Measurements from ENCODE around the gene SLCO1B1. TPM values are rescaled to one million over a fixed set of nuclear protein-coding genes. Genes with fewer than 3 reads are reported as not detected.

The SLCO1B1 gene
- total and polyA plus RNA-seq, 10 of the 15 experiments (the other 5 are each of a cell fraction or from before 2014, with no cell fraction given), result 0.15 TPM; not detected in 9

GRCh38 chr12:21155522-21156351 is 24.7 kb downstream of the SLCO1B1 start:
- no peak overlapping the region for H3K9ac ChIP-seq (ENCODE audit: control insufficient read depth, insufficient read depth, low read length)
- no TSS peak for BruUV-seq (replicated peaks)
- no peaks in the 10 kb centered on the region for H3K36me3 ChIP-seq (ENCODE audit: control insufficient read depth in 2 of 2, insufficient read depth in 2 of 2, low read length in 1 of 2)
- no peaks in the 10 kb centered on the region for H3K27me3 ChIP-seq (replicated peaks in 1 of 2; ENCODE audit: control insufficient read depth in 2 of 2, insufficient read depth in 2 of 2, low read length in 1 of 2)
- no peak for FAIRE-seq
- ATAC-seq, result no peak
- H4K20me1 ChIP-seq (ENCODE audit: control insufficient read depth, insufficient read depth), result no peaks in the 10 kb centered on the region
- H3K9me3 ChIP-seq (replicated peaks; ENCODE audit: control insufficient read depth, insufficient read depth, low read length), result no peaks in the 10 kb centered on the region
- in situ Hi-C loops (cut with MboI) (no loop called here), intact Hi-C loops (cut with micrococcal nuclease; ENCODE audit: unreplicated experiment) (no loop called here)
- RAD21 ChIA-PET (ENCODE audit: unreplicated experiment), result no interaction called here
- POLR2A ChIA-PET, result no interaction called here
- no peak overlapping the region for H2AFZ ChIP-seq (ENCODE audit: control insufficient read depth, low read depth, low read length)
- H3K27ac ChIP-seq (ENCODE audit: control insufficient read depth, insufficient read depth), result no peak overlapping the region
- DNase-seq (ENCODE audit: low read depth, low spot score), result no peak
- H3K4me1 ChIP-seq (ENCODE audit: control insufficient read depth, insufficient read depth, low read length), result no peaks in the 10 kb centered on the region
- H3K79me2 ChIP-seq (ENCODE audit: control insufficient read depth, insufficient read depth, low read length), result no peaks in the 10 kb centered on the region
- CTCF ChIA-PET, result interaction anchor here (1.1 to 1.4 kb wide), 2 partner anchors 9 to 13 kb away, joined by 3 read pairs; no protein-coding TSS in a partner anchor
- H3K4me2 ChIP-seq (ENCODE audit: control insufficient read depth, insufficient read depth), result no peak overlapping the region
- 22% methylated on average over 3 of the region's 3 CpGs for WGBS (ENCODE audit: insufficient coverage, insufficient replicate concordance, low lambda C conversion rate, missing lambda C conversion rate)
- H3K4me3 ChIP-seq, result no peak overlapping the region
- SMC1A ChIA-PET (ENCODE audit: uncharacterized antibody, unreplicated experiment), result no interaction called here
- no peak for TF ChIP-seq CREB1 (IDR thresholded peaks at IDR 0.05; ENCODE audit: low read depth)
- TF ChIP-seq SIX5 (IDR thresholded peaks at IDR 0.05; ENCODE audit: low read depth, low read length, severe bottlenecking), result no peak
- no peak for TF ChIP-seq SPI1 (IDR thresholded peaks at IDR 0.05; ENCODE audit: borderline replicate concordance, insufficient read depth, low read depth, low read length)
- no peak for TF ChIP-seq ASH2L (IDR thresholded peaks at IDR 0.05; ENCODE audit: borderline replicate concordance, low read depth)
- TF ChIP-seq ATF2 (IDR thresholded peaks at IDR 0.05; ENCODE audit: low read length), result no peak
- TF ChIP-seq ETV6 (conservative IDR thresholded peaks at IDR 0.05 in 1 of 2, IDR thresholded peaks at IDR 0.05 in 1 of 2; ENCODE audit: borderline replicate concordance in 1 of 2, low read depth in 1 of 2), result no peak
- no peak for TF ChIP-seq YBX1 (IDR thresholded peaks at IDR 0.05)
- no peak for TF ChIP-seq EP300 (IDR thresholded peaks at IDR 0.05; ENCODE audit: borderline replicate concordance in 1 of 2, control insufficient read depth in 1 of 2, low read depth in 2 of 2, low read length in 2 of 2)
- TF ChIP-seq ELK1 (IDR thresholded peaks at IDR 0.05; ENCODE audit: low read depth, low read length), result no peak
- TF ChIP-seq ZNF687 (IDR thresholded peaks at IDR 0.05), result no peak
- no peak for TF ChIP-seq CREM (IDR thresholded peaks at IDR 0.05; ENCODE audit: low read depth)
- TF ChIP-seq MTA3 (IDR thresholded peaks at IDR 0.05; ENCODE audit: borderline replicate concordance, low read length), result no peak
- TF ChIP-seq USF2 (IDR thresholded peaks at IDR 0.05; ENCODE audit: borderline replicate concordance, low read depth, low read length), result no peak
- no peak for TF ChIP-seq SMARCA5 (IDR thresholded peaks at IDR 0.05)
- TF ChIP-seq EGR1 (IDR thresholded peaks at IDR 0.05; ENCODE audit: borderline replicate concordance in 1 of 2, low read depth in 2 of 2, low read length in 2 of 2), result no peak
- TF ChIP-seq NFIC (IDR thresholded peaks at IDR 0.05; ENCODE audit: low read depth, low read length), result no peak

Measured in GM12878 (cell line).